H1 (cell line): ENCODE data around the gene SMIM41.
"Not testable (repeated sequence)": the region's sequence is repeated elsewhere in the genome, so short reads cannot be mapped to it uniquely, and the experiment has no call there.

Experiments
- CHD2 ChIP-seq: IDR thresholded peaks from 2 replicates; pipeline ENCODE4 v1.6.1; 2012; ENCODE audit warnings: low read length, improper control_type of control experiment
- EGR1 ChIP-seq: IDR thresholded peaks from 2 replicates; pipeline ENCODE4 v1.6.1; 2011; ENCODE audit warnings: low read depth, low read length, borderline replicate concordance
- EZH2 ChIP-seq: fragments of 200-600 bp; sonication (generic); IDR thresholded peaks from 2 replicates; pipeline ENCODE4 v1.7.1; 2012; ENCODE audit warnings: low read depth, mild to moderate bottlenecking, moderate library complexity, low read length, inconsistent platforms; ENCODE audit not compliant: severe bottlenecking
- GABPA ChIP-seq: IDR thresholded peaks from 2 replicates; pipeline ENCODE4 v1.6.1; 2011; ENCODE audit warnings: mild to moderate bottlenecking, low read length, moderate library complexity, borderline replicate concordance; ENCODE audit not compliant: insufficient read depth
- SIN3A ChIP-seq, 2 experiments: IDR thresholded peaks in 1 of 2; conservative IDR thresholded peaks in 1 of 2; 2 replicates each; pipeline ENCODE4 v1.6.1; 2011 to 2012; ENCODE audit warnings: low read length in 2 of 2, improper control_type of control experiment in 1 of 2, low read depth in 1 of 2, mild to moderate bottlenecking in 1 of 2
- TEAD4 ChIP-seq: IDR thresholded peaks from 2 replicates; pipeline ENCODE4 v1.6.1; 2012; ENCODE audit warnings: low read depth, low read length, inconsistent platforms, mixed read lengths
- TF ChIP-seq, protein P1 (sequence below), 3 experiments: IDR thresholded peaks; 1 replicate in 2 of 3; 2 replicates in 1 of 3; pipeline versions ENCODE4 v1.5.1 to v1.6.1; 2011; ENCODE audit warnings: low read length in 3 of 3, mild to moderate bottlenecking in 3 of 3, inconsistent platforms in 2 of 3, low read depth in 1 of 3, moderate library complexity in 1 of 3; ENCODE audit not compliant: insufficient read depth in 1 of 3; ENCODE audit errors: control extremely low read depth in 1 of 3

DNA sequence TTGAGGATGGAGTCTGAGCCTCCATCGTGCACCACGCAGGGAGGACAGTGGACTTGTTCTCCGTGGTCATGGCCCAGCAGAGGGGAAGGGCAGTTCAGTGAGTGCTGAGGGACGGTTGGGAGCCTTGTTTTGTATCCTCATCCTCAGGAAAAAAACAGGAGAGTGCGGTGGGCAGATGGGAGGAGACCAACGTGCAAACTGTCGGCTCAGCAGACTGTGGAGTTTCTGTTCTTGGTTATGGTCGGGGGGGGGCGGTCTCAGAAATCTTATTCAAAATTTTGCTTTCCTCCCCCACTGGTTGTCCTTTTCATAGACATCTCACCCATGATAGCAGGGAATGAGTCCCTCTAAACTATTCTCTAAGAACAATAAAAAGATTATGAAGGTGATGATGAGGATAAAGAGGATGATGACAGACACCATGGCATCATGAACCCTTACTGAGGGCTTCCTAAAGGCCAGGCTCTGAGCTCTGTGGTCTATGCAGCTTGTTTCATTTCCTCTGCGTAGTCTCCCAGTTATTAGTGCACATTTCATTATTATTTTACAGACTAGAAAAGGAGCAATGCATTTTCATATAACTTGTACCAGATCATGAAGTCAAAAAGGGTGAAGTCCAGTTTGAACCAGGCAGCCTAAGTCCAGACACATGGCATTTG lies 25.1 kb downstream of the SMIM41 start:
- not testable (repeated sequence) for TF ChIP-seq EZH2; GABPA; SIN3A (conservative IDR thresholded peaks at IDR 0.05 in 1 of 2, IDR thresholded peaks at IDR 0.05 in 1 of 2; ENCODE audit: low read depth in 1 of 2, low read length in 2 of 2); EGR1; CHD2; TEAD4
- TF ChIP-seq, protein P1, sequence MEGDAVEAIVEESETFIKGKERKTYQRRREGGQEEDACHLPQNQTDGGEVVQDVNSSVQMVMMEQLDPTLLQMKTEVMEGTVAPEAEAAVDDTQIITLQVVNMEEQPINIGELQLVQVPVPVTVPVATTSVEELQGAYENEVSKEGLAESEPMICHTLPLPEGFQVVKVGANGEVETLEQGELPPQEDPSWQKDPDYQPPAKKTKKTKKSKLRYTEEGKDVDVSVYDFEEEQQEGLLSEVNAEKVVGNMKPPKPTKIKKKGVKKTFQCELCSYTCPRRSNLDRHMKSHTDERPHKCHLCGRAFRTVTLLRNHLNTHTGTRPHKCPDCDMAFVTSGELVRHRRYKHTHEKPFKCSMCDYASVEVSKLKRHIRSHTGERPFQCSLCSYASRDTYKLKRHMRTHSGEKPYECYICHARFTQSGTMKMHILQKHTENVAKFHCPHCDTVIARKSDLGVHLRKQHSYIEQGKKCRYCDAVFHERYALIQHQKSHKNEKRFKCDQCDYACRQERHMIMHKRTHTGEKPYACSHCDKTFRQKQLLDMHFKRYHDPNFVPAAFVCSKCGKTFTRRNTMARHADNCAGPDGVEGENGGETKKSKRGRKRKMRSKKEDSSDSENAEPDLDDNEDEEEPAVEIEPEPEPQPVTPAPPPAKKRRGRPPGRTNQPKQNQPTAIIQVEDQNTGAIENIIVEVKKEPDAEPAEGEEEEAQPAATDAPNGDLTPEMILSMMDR (IDR thresholded peaks at IDR 0.05; ENCODE audit: control extremely low read depth in 1 of 3, insufficient read depth in 1 of 3, low read depth in 1 of 3, low read length in 3 of 3), result not testable (repeated sequence)
